T-helper 2 cell (primary cell): ENCODE results near the gene ZGPAT.
A peak's percentile ranks its signal among the peaks of the same experiment; 100 is the strongest.

ENCODE experiments used
- DNase-seq, 5 experiments: peaks; one replicate each; pipeline versions ENCODE4 v3.0.0 to v3.0.0-alpha.2; 2012 to 2022

The ZGPAT gene

GRCh38 chr20:63692436-63693082 is 15.3 kb upstream of the ZGPAT start:
- DNase-seq: no peak

GRCh38 chr20:63693083-63693732 is 14.6 kb upstream of the ZGPAT start:
- no peak for DNase-seq

GRCh38 chr20:63693733-63694583 is 13.9 kb upstream of the ZGPAT start:
- no peak for DNase-seq

DNA sequence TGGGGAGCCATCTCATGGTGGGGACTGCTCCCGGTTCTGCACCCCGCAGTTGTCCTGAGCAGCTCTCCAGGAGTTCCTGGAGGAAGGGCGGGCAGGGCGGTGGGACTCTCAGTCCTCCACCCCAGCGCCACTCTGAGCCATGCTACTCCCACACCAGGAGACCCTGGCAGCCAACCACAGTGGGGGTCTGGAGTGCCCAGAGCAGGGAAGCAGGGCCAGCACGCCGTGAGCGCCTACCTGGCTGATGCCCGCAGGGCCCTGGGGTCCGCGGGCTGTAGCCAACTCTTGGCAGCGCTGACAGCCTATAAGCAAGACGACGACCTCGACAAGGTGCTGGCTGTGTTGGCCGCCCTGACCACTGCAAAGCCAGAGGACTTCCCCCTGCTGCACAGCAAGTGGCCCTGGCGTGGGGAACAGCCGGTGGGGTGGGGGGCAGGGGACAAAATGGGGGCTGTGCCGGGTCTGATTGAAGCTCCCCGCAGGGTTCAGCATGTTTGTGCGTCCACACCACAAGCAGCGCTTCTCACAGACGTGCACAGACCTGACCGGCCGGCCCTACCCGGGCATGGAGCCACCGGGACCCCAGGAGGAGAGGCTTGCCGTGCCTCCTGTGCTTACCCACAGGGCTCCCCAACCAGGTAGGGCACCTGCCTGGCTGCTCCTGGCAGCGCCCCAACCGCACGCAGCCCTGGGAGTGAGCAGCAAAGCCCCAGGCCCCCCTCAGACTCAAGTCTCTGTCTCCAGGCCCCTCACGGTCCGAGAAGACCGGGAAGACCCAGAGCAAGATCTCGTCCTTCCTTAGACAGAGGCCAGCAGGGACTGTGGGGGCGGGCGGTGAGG is 13.0 kb upstream of the ZGPAT start:
- DNase-seq: no peak

DNA sequence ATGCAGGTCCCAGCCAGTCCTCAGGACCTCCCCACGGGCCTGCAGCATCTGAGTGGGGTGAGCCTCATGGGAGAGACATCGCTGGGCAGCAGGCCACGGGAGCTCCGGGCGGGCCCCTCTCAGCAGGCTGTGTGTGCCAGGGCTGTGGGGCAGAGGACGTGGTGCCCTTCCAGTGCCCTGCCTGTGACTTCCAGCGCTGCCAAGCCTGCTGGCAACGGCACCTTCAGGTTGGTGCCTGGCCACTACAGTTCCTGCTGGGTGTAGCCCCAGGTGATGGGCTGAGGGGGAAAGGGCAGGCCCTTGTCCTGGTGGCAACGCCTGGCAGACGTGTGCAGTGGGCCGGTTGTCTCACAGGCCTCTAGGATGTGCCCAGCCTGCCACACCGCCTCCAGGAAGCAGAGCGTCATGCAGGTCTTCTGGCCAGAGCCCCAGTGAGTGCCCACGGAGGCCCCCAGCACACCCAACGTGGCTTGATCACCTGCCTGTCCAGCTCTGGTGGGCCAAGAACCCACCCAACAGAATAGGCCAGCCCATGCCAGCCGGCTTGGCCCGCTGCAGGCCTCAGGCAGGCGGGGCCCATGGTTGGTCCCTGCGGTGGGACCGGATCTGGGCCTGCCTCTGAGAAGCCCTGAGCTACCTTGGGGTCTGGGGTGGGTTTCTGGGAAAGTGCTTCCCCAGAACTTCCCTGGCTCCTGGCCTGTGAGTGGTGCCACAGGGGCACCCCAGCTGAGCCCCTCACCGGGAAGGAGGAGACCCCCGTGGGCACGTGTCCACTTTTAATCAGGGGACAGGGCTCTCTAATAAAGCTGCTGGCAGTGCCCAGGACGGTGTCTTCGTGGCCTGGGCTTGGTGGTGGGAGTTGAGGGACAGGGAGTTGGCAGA is 12.2 kb upstream of the ZGPAT start:
- no peak for DNase-seq

DNA sequence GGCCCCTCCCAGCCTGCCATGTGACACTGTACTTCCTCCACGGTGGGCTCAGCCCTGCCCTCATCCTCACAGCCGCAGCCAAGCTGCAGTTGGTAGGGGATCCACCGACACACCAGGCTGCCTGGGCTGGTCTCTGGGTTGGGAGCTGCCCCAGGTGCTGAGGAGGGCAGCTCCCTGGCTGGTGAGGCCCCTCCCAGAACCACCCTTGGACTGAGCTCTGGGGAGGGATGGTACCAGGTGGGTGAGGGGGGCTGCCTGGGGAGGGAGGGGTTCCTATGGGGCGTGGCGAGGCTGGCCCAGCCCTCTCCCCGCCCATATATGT is 11.6 kb upstream of the ZGPAT start:
- peak in 1 of 5 experiments; percentile 35 for DNase-seq

GRCh38 chr20:63696628-63697356 is 11.0 kb upstream of the ZGPAT start, which contains the start of gene TNFRSF6B:
Gene TNFRSF6B (plus strand): TSS chr20:63696652. CDS start chr20:63696768, 116 bp downstream.
- DNase-seq: peak in 1 of 5 experiments; percentile 31

DNA sequence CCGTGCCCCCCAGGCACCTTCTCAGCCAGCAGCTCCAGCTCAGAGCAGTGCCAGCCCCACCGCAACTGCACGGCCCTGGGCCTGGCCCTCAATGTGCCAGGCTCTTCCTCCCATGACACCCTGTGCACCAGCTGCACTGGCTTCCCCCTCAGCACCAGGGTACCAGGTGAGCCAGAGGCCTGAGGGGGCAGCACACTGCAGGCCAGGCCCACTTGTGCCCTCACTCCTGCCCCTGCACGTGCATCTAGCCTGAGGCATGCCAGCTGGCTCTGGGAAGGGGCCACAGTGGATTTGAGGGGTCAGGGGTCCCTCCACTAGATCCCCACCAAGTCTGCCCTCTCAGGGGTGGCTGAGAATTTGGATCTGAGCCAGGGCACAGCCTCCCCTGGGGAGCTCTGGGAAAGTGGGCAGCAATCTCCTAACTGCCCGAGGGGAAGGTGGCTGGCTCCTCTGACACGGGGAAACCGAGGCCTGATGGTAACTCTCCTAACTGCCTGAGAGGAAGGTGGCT is 10.4 kb upstream of the ZGPAT start:
- no peak for DNase-seq

DNA sequence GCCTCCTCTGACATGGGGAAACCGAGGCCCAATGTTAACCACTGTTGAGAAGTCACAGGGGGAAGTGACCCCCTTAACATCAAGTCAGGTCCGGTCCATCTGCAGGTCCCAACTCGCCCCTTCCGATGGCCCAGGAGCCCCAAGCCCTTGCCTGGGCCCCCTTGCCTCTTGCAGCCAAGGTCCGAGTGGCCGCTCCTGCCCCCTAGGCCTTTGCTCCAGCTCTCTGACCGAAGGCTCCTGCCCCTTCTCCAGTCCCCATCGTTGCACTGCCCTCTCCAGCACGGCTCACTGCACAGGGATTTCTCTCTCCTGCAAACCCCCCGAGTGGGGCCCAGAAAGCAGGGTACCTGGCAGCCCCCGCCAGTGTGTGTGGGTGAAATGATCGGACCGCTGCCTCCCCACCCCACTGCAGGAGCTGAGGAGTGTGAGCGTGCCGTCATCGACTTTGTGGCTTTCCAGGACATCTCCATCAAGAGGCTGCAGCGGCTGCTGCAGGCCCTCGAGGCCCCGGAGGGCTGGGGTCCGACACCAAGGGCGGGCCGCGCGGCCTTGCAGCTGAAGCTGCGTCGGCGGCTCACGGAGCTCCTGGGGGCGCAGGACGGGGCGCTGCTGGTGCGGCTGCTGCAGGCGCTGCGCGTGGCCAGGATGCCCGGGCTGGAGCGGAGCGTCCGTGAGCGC is 9.8 kb upstream of the ZGPAT start:
- DNase-seq: no peak

- peak in 1 of 5 experiments; percentile 39 for DNase-seq
Measured at GRCh38 chr20:63698739-63699465, 8.9 kb upstream of the ZGPAT start.

DNA sequence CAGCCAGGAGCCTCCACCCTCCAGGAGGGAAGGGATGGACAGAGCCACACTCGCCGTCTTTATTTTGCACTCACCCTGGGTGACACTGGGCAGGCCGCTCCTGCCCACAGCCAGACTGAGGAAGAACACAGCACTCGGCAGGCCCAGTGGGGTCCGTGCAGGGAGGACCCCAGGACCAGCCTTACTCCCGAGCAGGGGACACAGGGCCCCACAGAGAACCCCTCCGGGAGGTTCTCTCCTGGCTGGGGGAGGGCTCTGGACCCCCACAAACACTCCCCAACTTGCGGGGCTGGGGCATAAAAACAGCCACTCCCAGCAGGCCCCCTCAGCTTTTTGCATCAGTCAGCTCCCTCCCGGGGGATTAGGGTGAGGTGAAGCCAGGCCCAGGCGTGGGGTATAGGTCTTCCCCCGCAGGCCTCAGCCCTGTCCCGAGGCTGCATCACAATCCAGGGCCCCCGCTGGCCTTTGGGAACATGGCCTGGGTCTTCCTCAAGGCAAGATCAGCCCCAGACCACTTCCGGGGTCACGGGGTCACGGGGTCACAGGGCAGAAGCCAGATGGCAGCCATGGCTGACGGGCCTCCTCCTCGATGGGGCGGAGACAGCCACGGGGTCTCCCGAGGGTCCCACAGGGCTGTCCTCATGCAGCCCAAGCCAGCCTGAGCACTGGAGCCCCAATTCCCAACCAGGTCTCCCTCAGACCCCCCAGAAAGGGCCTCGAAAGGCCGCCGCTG is 8.2 kb upstream of the ZGPAT start:
- no peak for DNase-seq

- no peak for DNase-seq
Measured at GRCh38 chr20:63700199-63701050, 7.4 kb upstream of the ZGPAT start.

DNA sequence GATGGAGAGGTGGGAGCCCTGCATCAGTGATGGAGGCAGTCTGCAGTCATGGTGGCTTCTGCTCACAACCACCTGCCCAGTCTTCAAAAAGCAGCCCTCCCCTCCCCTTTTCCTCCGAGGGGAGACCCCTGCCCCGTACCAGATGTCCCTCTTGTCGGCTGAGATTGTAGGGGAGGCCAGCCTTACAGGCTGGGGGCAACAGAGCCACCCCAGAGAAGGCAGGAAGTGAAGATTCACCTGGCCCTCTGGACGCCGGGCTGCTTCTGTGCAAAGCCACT is 6.8 kb upstream of the ZGPAT start:
- no peak for DNase-seq

DNA sequence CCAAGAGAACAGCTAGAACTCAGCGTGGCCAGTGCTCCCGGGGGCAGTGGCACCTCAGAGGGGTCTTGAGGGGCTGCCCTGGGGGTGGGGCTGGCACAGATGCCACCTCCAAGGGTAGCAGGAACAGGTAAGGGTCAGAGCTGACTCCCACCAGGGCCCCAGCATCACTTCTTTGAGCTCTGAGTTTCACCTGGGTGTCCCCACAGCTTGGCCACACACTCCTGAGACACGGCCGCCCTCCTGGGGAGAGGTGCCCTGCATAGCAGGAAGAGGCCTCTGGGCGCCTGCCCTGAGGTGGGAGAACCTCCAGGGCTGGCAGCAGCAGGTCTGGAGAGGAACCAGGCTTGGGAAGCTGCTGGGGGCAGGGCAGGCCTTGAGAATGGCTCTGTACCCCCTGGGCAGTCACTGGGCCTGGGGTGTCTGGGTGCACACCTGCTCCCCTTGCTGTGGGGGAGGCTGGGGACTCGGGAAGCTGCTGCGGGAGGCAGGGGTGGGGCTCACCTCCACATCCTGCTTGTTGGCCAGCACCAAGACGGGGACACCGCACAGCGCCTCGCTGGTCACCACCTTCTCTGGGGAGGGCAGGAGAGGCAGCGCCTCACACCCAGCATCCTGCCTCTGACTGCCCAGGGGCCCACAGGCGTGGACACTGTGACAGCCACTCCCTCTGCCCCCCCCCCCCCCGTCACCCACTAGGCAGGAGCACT is 6.4 kb upstream of the ZGPAT start:
- DNase-seq: peak in 1 of 5 experiments; percentile 28

DNA sequence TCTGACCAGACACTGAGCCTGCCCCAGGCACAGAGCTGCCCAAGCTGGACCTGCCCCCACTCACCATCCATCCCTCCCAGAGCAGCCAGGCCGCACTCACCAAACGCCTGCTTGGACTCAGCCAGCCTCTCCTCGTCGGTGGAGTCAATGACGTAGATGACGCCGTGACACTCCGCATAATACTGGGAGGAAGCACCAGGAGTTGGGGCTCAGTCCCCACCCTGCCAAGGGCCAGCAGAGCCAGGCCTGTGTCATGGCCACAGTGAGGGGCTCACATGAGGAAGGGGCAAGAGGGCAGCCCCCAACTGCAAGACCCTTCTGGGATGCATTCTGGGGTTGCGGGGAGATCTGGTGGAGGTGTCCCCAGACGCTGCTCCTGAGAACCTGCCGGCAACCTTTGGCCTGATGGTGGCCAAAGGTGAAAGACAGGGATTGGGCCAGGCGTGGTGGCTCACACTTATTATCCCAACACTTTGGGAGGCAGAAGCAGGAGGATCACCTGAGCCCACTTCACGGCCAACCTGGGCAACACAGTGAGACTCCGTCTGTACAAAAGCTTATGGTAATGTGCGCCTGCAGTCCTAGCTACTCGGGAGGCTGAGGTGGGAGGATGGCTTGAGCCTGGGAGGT is 5.7 kb upstream of the ZGPAT start:
- DNase-seq: no peak

DNA sequence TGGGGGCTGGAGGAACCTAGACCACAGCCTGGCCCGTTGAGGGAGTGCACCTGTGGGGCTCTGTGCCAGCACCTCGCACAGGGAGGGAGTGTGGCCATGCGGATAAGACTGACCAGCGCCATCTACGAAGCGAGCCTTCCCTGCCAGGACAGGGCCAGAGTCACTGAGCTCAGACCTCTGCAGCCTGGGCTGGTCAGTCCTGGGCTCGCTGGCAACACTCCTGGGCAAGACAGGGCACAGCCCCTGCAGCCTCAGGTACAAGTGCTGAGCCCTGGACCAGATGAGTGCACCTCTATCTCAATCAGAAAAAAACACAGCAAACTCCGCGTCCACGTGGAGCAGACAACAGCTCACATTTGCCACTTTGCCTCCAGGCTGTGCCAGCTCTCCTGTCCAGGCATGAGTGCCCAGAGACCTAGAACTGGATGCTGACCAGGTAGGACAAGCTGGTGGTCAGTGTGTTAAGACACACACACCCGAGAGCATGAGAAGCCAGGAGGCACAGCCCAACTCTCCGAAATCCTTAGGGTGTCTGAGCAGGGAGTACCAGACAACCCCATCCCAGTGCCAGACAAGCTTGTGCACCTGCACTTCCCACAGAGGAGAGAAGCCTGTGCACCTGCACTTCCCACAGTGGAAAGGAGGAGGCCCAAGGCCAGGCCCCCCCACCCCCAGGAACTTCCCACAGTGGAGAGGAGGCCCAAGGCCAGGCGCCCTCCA is 4.9 kb upstream of the ZGPAT start:
- no peak for DNase-seq
